GM21825 (cell line): Measurements from ENCODE around the gene RNPEPL1.

Source experiments
- ATAC-seq: cut with Tn5 transposase; IDR thresholded peaks from one replicate; pipeline ENCODE4 v1.9.1; 2021; ENCODE audit warnings: mild to moderate bottlenecking, moderate library complexity; ENCODE audit not compliant: unreplicated experiment

The RNPEPL1 gene

GRCh38 chr2:240564561-240565332, 3.5 kb upstream of the RNPEPL1 start:
- no peak for ATAC-seq

GRCh38 chr2:240565333-240566202, 2.7 kb upstream of the RNPEPL1 start:
- ATAC-seq, result peak; percentile 24

- peak; percentile 47 for ATAC-seq
These were observed 1.8 kb upstream of the RNPEPL1 start for GRCh38 chr2:240566203-240567136.

- ATAC-seq, result no peak
These were observed 980 bp upstream of the RNPEPL1 start for GRCh38 chr2:240567137-240567871.

- ATAC-seq, result peak; percentile 8
These were observed 616 bp downstream of the RNPEPL1 start for GRCh38 chr2:240568678-240569522.

DNA sequence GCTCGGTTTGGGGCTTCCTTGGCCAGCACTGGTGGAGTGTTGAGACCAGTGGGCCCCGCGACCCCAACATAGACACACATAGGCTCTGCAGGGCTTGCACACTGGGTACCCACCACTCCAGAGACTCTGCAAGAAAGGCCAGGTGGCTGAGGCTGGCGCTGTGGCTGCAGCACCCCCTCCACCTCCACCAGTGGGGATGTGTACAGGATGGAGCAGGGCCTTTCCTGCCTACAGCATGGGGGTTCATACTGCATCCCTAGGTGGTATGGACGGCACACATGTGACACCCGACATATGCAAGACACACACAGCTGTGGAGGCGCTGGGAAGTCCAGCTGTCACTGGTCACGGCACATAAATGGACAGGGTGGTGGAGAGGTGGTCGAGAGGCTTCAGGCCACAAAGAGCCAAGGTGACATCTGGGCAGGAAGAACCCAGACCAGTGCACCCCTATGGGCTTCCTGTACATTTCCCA, 1.3 kb downstream of the RNPEPL1 start:
- ATAC-seq, result no peak

- no peak for ATAC-seq
These were observed 1.8 kb downstream of the RNPEPL1 start for GRCh38 chr2:240569998-240570530.

DNA sequence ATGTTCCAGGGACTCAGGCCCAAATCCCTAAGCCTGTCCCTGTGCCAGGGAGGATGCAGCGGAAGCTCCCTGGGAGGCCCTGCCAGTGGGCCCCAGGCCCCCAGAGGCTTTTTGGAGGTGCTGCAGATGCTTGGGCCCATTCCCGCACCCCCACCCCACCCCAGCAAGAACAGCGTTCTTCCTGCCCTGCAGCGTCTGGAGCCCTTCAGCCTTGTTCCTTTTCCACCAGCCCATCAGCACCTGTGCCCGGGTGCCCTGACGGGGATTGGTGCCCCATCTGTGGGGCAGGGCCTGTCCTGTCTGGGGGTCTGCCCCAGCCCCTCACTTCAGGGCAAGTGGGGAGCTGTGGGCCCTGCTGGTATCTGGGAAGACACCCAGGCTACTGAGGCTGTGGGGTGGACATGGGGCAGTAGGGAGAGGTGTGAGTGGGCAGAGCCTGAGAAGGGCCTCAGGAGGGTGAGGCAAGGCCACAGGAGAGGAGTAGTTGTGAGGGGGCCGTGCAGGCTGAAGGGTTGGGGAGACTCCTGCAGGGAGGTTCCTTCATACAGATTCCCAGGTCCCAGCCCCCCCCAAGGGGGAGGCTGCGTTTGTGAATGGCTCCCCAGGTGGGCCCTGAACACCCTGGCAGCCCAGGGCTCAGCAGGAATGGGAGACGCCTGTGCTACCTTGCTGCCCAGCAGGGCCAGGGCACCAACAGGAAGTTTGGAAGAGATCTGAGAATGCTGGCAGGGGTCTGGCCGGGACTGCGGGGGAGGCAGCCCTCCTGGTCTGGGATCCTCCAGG, 2.4 kb downstream of the RNPEPL1 start:
- no peak for ATAC-seq

DNA sequence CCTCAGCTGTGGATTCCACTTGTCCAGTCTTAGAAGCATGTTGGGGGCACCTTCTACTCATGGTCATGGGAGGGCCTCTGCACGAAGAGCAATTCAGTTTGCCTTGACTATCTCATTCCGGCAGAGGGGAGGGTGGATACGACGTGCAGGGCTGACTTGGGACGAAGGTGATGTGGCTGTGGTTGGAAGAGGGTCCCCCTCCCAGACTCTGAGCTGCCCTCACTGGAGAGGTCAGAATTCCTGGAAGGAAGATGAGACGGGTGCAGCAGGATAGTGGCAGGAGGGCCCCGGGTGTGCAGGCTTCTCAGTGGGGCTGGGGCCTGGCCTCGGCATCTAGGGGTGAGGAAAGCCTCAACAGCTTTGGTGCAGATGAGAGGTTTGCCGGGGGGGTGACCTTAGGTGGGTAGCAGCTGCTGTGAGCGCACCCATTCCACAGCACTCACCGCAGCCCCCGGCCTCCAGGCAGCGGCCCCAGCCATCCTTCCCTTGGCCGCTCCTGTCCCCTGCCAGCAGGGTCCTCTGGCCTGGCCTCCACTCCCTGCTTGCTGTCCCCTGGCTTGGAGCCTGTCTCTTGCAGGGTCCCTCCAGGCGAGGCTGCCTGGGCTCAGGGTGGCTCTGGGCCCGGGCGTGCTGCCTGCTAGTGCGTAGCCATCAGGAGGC, 3.2 kb downstream of the RNPEPL1 start:
- no peak for ATAC-seq

DNA sequence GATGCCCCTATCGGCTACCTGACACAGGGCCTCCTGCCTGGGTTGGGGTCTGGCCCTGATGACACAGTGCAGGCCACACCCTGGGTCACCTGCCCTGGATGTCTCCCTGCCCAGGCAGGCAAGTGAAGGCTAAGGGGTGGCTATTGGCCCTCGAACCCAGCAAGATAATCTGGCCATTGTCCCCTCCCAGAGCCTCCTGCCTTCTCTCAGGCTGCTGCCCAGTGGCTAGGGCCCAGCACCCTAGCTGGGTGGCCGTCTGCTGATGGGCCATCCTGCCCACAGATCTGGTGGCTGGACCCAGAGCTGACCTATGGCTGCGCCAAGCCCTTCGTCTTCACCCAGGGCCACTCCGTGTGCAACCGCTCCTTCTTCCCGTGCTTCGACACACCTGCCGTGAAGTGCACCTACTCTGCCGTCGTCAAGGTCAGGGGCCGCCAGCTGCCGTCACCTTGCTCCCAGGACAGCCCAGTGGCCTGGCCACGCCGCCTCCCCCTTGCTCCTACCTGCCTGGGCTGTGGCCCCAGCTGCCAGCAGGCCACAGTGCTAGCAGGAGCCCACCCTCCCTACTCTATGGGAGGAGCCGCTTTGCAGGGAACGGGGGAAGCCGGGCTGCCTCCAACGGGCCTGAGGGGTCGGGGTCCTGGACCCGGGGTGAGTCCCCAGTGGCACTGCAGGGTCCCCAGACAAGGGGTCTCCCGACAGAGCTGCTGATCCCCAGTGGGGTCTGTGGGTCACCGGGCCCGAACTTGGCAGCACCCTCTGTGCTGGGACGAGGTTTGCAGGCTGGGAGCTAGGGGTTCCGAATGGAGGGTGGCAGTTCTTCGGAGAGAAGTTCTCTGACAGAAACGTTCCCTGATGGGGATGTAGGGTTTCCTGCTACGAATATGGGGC, 4.1 kb downstream of the RNPEPL1 start:
- no peak for ATAC-seq

DNA sequence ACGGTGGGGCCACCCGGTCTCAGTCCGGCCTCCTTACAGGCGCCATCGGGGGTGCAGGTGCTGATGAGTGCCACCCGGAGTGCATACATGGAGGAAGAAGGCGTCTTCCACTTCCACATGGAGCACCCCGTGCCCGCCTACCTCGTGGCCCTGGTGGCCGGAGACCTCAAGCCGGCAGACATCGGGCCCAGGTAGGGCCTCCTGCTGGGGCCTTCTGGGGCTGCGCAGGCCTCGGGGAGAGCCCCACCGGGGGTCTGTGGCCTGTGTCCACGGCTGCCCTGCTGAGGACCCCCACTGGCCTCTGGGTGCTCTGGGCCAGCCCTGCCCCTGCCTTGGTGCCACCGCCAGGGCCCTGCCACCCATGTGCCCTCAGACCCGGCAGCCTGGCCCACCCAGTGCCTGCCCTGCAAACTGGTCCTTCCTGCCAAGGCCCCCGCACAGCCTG, 4.8 kb downstream of the RNPEPL1 start:
- ATAC-seq, result no peak

GRCh38 chr2:240573516-240574385, 5.5 kb downstream of the RNPEPL1 start:
- no peak for ATAC-seq

- no peak for ATAC-seq
These were observed 6.3 kb downstream of the RNPEPL1 start for GRCh38 chr2:240574386-240575100.

DNA sequence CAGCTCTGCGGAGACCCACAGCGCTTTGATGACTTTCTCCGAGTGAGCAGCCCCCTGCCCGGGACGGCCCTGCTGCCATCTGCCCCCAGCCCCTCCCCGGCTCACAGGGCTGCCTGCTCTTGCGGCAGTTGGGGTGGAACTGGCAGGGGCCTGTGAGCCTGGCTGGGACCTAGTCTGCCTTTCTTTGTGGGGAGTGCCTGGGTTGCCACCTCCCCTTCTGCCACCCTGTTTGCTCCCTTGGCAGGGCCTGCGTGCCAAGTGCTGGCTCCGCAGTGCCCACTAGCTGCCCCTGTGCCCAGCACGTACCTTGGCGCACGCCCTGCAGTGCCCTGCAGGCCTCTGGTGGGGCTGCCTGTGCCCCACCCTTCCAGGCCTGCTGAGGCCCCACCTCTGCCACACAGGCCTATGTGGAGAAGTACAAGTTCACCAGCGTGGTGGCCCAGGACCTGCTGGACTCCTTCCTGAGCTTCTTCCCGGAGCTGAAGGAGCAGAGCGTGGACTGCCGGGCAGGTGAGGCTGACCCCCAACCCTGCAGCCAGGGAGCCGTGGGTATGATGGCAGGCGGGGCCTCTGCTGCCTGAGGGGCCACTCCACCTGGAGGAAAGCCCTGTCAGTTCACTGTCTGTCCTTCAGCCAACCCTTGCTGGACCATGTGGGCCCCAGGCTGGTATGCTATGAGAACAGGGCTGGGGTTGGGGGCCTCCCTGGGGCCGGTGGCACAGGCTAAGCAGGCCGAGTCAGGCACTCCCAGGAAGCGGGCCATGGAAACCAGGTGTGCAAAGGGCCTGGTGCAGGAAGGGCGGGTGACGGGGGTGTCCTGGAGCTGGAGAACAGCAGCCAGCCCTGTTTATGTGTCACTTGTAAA, 7.0 kb downstream of the RNPEPL1 start:
- ATAC-seq, result no peak
